A673 (cell line): ENCODE data around the gene IVL. TPM values are rescaled to one million over a fixed set of nuclear protein-coding genes. Genes with fewer than 3 reads are reported as not detected.

Experiments
- BruUV-seq: library from RNA; stranded (reverse); fragments of 400-500 nt; replicated peaks from 2 replicates; lab custom pipeline; 2021; lab: Mats Ljungman, UMichigan
- CTCF ChIA-PET: fragments of 300-600 bp; sonication (Branson Sonifier 250); formaldehyde crosslinking; loops from one replicate; lab custom pipeline; 2022; ENCODE audit warnings: antibody characterized with exemption; lab: Charles Lee
- POLR2A ChIA-PET: fragments of 300-600 bp; sonication (Branson Sonifier 250); formaldehyde crosslinking; loops from one replicate; lab custom pipeline; 2022; ENCODE audit warnings: antibody characterized with exemption; ENCODE audit not compliant: low non-redundant PET; lab: Charles Lee
- DNase-seq: peaks from one replicate; pipeline ENCODE4 v3.0.0-alpha.2; 2015; ENCODE audit warnings: low spot score
- H3K27ac ChIP-seq: fragments of 200-600 bp; sonication (generic); 2 replicates; pipeline ENCODE4 v1.5.1; 2016; ENCODE audit warnings: mixed run types, low read depth, mild to moderate bottlenecking, mixed read lengths, antibody characterized with exemption, low read length; ENCODE audit not compliant: poor library complexity, severe bottlenecking
- H3K27me3 ChIP-seq: fragments of 200-600 bp; sonication (generic); replicated peaks from 2 replicates; pipeline ENCODE4 v1.6.1; 2017; ENCODE audit warnings: mixed run types, low read depth, mild to moderate bottlenecking, mixed read lengths, antibody characterized with exemption, low read length; ENCODE audit not compliant: insufficient read depth, poor library complexity
- H3K36me3 ChIP-seq: fragments of 200-600 bp; sonication (generic); 2 replicates; pipeline ENCODE4 v1.6.1; 2016; ENCODE audit warnings: mixed run types, mild to moderate bottlenecking, mixed read lengths, antibody characterized with exemption, low read length; ENCODE audit not compliant: insufficient read depth, poor library complexity, severe bottlenecking
- H3K4me1 ChIP-seq: fragments of 200-600 bp; sonication (generic); 2 replicates; pipeline ENCODE4 v1.6.1; 2017; ENCODE audit warnings: mixed run types, mild to moderate bottlenecking, mixed read lengths, antibody characterized with exemption, low read length; ENCODE audit not compliant: insufficient read depth, poor library complexity, severe bottlenecking
- H3K4me3 ChIP-seq: fragments of 200-600 bp; sonication (generic); 2 replicates; pipeline ENCODE4 v1.5.1; 2016; ENCODE audit warnings: low read depth, mixed run types, mild to moderate bottlenecking, mixed read lengths, low read length; ENCODE audit not compliant: poor library complexity, severe bottlenecking
- H3K9me3 ChIP-seq: fragments of 200-600 bp; sonication (generic); 2 replicates; pipeline ENCODE4 v1.6.1; 2016; ENCODE audit warnings: mixed run types, low read depth, mild to moderate bottlenecking, mixed read lengths, antibody characterized with exemption, low read length; ENCODE audit not compliant: poor library complexity, severe bottlenecking
- EZH2 ChIP-seq: fragments of 200-600 bp; sonication (generic); IDR thresholded peaks from 2 replicates; pipeline ENCODE4 v1.6.1; 2017; ENCODE audit warnings: borderline replicate concordance, low read depth, mild to moderate bottlenecking, mixed read lengths, antibody characterized with exemption, low read length; ENCODE audit not compliant: poor library complexity, severe bottlenecking
- intact Hi-C: fragments of 100-400 bp; cut with micrococcal nuclease; formaldehyde crosslinking; loops from one replicate; pipeline ENCODE4 v1.10.0; 2022; ENCODE audit not compliant: unreplicated experiment
- total RNA-seq: library from RNA; stranded (reverse); gene quantifications from 2 replicates; pipeline ENCODE4 v1.2.3, GENCODE V29; 2021
- TF ChIP-seq, protein P1 (sequence below): fragments of 300-800, 200-600 bp; sonication (generic); conservative IDR thresholded peaks from 2 replicates; pipeline ENCODE4 v1.5.1; 2017; ENCODE audit warnings: low read depth, mild to moderate bottlenecking, antibody characterized with exemption, low read length, moderate library complexity, mixed read lengths

Gene IVL
- total RNA-seq, 1 experiment from 2014 or later = not detected

DNA sequence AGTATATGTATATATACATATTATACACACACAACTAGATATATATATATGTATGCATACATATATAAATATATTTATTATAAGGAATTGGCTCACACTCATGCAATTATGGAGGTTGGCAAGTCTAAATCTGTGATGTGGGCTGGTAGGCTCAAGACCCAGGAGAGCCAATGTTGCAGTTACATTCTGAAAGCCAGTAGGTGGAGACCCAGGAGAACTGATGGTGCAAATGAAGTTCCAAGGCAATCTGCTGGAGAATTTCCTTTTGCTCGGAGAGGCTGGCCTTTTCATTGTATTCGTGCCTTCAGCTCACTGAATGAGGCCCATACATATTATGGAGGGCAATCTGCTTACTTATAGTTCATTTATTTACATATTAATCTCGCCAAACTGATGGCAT lies 9.4 kb downstream of the IVL start:
- POLR2A ChIA-PET = no interaction called here

DNA sequence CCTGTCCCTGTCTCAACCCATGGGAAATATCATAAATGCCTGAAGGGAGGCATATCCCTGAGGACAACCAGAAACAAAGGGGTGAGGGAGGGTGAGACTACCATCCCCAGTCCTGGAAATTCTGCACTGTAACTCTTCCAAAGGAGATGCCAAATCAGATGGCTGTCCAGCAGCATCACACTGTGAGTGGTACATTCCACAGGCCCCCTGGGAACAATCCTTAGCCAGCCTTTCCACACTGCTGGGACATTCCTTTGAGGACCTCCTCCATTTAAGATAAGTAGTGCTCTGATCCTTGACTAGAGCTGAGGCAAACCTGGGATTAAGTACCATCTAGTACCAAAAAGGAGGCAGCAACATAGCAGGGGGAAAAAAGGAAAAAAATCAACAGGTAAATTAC lies 10.7 kb downstream of the IVL start:
- CTCF ChIA-PET = interaction anchor here (0.6 kb wide), 1 partner anchor 387 kb away, joined by 3 read pairs; no protein-coding TSS in a partner anchor
- POLR2A ChIA-PET = no interaction called here
- Histone ChIP-seq H3K9me3 (no peaks in the 10 kb centered on the region), H3K36me3 (no peaks in the 10 kb centered on the region), H3K4me1 (no peaks in the 10 kb centered on the region), H3K27me3 (peaks cover 40% of the 10 kb centered on the region), H3K27ac (no peak overlapping the region), H3K4me3 (no peak overlapping the region)
- BruUV-seq = no TSS peak
- no peak for TF ChIP-seq EZH2
- intact Hi-C loops = loop anchor here (10.0 kb wide), 1 partner anchor 306 kb away; no protein-coding TSS in a partner anchor
- DNase-seq = no peak

More for the DNA sequence above, 9.4 kb downstream of the IVL start:
- H3K4me3 ChIP-seq = no peak overlapping the region
- H3K27me3 ChIP-seq = peaks cover 45% of the 10 kb centered on the region
- BruUV-seq = no TSS peak
- H3K4me1 ChIP-seq = no peaks in the 10 kb centered on the region
- DNase-seq = peak; percentile 29
- no peaks in the 10 kb centered on the region for H3K36me3 ChIP-seq
- H3K27ac ChIP-seq = no peak overlapping the region
- CTCF ChIA-PET = no interaction called here
- intact Hi-C loops = loop anchor here (10.0 kb wide), 1 partner anchor 307 kb away; no protein-coding TSS in a partner anchor
- H3K9me3 ChIP-seq = no peaks in the 10 kb centered on the region
- no peak for TF ChIP-seq EZH2
- TF ChIP-seq, protein P1, sequence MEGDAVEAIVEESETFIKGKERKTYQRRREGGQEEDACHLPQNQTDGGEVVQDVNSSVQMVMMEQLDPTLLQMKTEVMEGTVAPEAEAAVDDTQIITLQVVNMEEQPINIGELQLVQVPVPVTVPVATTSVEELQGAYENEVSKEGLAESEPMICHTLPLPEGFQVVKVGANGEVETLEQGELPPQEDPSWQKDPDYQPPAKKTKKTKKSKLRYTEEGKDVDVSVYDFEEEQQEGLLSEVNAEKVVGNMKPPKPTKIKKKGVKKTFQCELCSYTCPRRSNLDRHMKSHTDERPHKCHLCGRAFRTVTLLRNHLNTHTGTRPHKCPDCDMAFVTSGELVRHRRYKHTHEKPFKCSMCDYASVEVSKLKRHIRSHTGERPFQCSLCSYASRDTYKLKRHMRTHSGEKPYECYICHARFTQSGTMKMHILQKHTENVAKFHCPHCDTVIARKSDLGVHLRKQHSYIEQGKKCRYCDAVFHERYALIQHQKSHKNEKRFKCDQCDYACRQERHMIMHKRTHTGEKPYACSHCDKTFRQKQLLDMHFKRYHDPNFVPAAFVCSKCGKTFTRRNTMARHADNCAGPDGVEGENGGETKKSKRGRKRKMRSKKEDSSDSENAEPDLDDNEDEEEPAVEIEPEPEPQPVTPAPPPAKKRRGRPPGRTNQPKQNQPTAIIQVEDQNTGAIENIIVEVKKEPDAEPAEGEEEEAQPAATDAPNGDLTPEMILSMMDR = peak; percentile 40

DNA sequence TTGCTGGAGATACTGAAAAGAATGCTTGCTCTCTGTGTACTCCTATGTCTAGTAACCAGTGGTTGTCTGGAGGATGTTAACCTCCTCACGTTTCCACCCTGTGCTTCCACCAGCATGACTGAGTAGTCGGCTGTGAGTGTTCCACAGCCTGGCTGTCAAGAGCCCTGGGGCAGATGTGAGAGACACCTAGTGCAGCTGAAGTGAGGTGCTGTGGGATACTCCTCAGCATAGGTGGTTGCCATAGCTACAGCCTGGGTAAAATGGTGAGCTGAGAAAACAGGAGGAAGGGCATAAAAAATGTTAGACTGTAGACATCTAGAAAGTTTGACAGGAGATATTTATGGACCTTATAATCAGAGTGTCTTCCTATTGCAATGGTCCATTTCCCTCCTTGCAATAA lies 15.8 kb downstream of the IVL start:
- Histone ChIP-seq H3K4me1 (no peaks in the 10 kb centered on the region), H3K9me3 (no peaks in the 10 kb centered on the region), H3K36me3 (no peaks in the 10 kb centered on the region), H3K27ac (no peak overlapping the region), H3K27me3 (peaks cover 12% of the 10 kb centered on the region), H3K4me3 (no peak overlapping the region)
- ChIA-PET CTCF (no interaction called here), POLR2A (no interaction called here)
- no TSS peak for BruUV-seq
- intact Hi-C loops = no loop called here
- no peak for DNase-seq
- TF ChIP-seq EZH2 = no peak
- TF ChIP-seq, protein P1 = no peak

DNA sequence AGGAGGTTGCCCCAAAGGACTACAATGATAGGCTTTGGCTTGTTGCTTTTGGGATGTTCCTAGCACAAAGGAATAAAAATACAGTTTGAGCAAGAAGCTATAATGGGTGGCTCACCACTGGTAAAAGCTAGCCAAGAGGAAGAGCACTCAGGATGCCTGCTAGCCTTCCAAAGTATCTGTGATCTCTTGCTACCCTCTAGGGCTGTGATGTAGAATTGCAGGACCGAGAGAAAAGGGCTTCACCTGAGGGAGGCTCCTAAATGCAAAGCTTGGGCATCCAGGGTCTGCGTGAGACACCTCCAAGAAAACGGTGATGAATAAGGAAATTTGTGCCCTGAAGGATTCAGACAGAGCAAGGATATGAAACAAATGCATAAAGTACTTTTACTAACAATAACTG lies 17.7 kb downstream of the IVL start:
- POLR2A ChIA-PET = no interaction called here
- Histone ChIP-seq H3K27ac (no peak overlapping the region), H3K4me1 (no peaks in the 10 kb centered on the region), H3K9me3 (no peaks in the 10 kb centered on the region), H3K27me3 (peaks cover 6% of the 10 kb centered on the region), H3K4me3 (no peak overlapping the region), H3K36me3 (no peaks in the 10 kb centered on the region)
- TF ChIP-seq, protein P1 = peak; percentile 44; the same call in 1 of the 2 replicates
- TF ChIP-seq EZH2 = no peak
- intact Hi-C loops = no loop called here
- CTCF ChIA-PET = no interaction called here
- no TSS peak for BruUV-seq
- DNase-seq = peak; percentile 12
